B cell (primary cell): ENCODE data around the gene LRRC74A.

Experiments
- CTCF ChIP-seq: fragments of 200-600 bp; IDR thresholded peaks from one replicate; pipeline ENCODE4 v1.8.0; 2022; ENCODE audit warnings: antibody characterized with exemption, mild to moderate bottlenecking
- EZH2 ChIP-seq: IDR thresholded peaks from 2 replicates; pipeline ENCODE4 v1.6.1; 2012; ENCODE audit warnings: borderline replicate concordance, low read depth, mild to moderate bottlenecking, moderate library complexity, low read length; ENCODE audit not compliant: insufficient read depth, poor library complexity, severe bottlenecking

- TF ChIP-seq CTCF (no peak), EZH2 (no peak)
These were observed 9.9 kb downstream of the LRRC74A start for GRCh38 chr14:76836029-76836630.
